HG02938 (cell line): ENCODE data around the gene RNF144A.
A peak's percentile ranks its signal among the peaks of the same experiment; 100 is the strongest.
"Not testable (repeated sequence)": the region's sequence is repeated elsewhere in the genome, so short reads cannot be mapped to it uniquely, and the experiment has no call there.

Source experiments
- ATAC-seq: cut with Tn5 transposase; IDR thresholded peaks from one replicate; pipeline ENCODE4 v1.9.1; 2021; ENCODE audit warnings: mild to moderate bottlenecking, moderate library complexity; ENCODE audit not compliant: unreplicated experiment

Gene RNF144A

DNA sequence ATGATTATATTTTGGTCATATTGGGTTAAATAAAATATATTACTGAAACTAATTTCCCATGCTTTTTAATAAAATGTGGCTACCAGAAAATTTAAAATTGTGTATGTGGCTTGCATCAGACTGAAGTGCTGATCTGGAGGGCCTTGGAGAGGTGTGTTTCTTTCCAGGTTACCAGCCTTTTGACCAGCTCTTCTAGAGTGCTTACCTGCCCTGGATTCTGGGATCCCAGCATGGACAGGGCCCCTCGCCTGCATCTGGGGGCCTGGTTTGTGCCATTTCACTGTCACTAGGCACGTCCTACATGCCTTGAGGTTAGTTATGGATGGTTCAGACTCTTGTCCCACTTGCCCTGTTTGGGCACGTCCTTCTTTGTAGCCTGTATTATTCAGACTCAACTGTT, 10.5 kb downstream of the RNF144A start:
- no peak for ATAC-seq

DNA sequence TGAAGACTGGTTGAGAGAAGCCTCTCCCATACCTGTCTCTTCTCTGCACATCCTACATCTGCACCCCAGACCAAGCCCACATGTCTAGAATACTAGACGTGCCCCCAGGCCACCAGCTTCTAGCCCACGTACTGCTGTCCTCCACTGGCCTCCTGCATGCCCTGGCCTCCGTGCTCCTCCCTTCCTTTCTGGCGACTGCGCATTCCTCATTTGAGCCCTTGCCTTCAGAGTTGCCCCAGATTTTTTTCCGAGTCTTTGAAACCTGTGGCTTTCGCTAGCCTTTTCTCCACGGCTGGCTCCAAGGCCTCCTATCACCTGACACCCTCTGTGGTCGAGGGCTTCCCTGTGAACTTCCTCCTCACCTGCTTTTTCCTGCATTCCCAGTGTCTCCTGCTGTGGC, 11.2 kb downstream of the RNF144A start:
- ATAC-seq, result no peak

DNA sequence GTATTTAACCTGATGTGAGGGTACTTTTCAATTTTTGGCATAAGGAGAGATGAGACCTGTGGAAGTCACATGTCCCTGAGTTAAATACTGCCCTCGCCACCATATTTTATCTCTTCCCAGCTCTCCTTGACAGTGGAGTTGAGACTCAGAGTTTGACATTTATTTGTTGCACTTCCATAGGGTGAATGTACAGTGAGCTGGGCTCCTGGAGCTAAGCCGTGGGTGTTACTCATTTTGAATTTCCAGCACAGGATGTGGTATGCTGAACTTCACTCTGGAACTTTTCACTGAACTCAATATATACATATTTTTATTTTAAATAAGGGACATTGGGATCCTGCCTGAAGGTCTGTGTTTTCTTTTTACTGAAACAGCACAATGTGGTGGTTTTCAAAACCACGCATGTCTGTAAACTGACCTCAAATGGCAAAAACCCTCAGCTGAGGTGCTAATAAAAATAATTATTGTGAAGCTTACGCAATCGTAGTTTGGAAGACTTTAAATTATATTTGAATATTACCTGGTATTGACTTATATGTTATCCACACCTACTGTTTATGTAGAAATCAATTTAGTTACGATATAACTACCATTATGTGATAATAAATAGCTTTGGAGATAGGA, 12.1 kb downstream of the RNF144A start:
- no peak for ATAC-seq

DNA sequence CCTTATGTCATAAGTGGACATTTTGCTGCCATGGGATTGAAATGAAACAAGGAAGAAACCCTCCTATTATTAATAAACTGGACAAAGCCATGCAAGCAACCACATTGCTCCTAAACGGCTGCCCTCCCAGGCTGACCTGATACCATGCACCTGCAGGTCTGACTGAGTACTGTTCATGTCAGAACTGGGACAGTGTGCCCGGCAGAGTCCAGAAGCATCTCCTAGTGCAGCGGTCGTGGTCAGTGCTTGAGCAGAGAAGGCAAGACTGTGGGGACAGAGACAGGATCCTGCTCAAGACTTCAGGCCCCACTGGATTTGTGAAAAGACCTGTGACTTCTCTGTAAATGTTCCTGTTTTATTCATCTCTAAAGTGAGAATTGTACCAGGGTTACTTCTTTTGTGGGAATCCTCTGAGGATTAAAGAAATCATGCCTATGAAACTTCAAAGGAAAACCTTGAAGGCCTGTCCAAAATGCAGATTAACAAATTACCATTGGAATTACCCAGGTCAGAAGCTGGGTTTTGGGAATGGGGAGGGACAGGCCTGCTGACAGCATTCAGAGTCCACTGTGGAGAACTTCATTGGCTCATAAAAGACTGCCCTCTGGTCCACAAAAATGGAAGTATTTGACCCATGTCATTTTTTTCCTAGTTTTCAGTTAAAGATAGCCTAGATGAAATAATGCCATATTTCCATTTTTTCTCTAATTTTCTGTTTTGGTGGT, 13.9 kb downstream of the RNF144A start:
- ATAC-seq, result no peak

DNA sequence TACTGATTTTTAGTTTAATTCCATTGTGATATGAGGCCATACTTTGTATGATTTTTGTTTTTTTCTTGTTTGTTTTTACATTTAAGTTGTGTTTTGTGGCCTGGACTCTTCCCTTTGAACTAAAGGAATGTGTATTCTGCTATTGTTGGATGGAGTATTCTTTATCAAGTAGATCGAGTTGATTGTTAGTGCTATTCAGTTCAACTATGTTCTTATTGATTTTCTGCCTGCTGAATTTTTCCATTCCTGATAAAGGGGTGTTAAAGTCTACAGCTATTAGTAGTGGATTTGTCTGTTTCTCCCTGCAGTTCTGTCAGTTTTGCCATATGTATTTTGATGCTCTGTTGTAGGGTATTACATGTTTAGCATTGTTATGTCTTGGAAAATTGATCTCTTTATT, 14.5 kb downstream of the RNF144A start:
- no peak for ATAC-seq

DNA sequence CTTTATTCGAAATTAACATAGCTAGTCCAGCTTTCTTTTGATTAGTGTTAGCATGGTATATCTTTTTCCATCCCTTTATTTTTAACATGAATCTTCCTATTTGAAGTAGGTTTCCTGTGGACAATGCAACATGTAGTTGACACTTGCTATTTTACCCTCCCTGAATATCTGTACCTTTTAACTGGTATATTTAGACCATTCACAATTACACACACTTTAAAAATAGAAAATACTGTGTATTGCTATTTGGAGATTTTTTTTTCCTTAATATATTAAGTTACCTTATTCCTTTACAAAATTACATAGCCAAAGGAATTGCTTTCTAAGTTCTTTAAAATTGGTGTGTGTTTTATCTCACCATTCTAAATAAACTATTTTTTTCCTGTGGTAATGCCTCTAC, 15.0 kb downstream of the RNF144A start:
- ATAC-seq, result no peak

DNA sequence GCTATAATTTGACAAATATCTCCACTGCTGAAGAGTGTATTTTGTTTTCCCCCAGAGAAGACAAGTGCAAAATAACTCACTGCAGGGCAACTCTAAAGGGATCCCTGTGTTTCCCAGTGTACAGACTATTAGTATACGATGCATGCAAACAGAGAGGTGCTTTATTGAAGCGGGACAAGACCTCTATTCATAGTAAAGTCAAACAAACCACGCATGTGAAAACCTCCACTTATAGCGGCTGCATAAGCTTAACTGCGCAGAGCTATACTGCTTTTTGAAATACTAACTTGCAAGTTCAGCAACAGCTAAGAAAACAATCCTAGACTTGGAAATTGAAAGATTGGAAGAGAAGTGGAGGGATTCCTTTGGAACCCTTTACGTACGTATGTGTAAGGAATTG, 15.6 kb downstream of the RNF144A start:
- ATAC-seq, result no peak

DNA sequence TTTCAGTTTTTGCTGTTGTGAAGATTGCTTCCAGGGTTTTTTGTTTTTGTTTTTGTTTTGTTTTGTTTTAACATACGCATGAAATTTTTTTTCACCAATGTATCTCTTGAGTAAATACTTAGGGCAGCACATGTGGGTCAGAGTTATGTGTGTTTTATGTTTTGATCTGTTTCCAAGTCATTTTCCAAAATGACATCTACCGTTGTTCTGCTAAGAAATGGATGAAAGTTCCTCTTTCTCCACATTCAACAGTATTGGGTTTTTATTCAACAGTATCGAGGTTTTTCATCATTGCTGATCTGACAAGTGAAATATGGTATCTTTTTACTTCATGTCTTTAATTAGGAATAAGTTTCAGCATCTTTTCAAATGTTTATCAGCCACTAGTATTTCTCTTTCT, 16.7 kb downstream of the RNF144A start:
- no peak for ATAC-seq

DNA sequence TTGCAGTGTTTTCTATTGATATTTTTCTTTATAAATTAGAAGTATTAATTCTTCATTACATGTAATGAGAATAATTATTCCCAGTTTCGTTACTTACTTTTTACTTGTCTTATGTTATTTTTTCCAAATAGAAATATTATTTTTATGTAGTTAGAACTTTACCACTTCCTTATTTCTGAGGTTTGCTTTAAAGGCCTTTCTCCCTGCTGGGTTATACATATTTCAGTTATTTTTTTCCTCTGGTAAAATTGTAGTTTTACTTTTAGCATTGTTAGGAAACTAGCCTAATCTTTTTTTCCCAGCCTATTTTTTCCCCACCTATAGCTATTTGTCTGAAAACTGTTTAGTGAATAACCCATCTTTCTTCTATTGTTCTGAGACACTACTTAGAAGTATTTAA, 17.1 kb downstream of the RNF144A start:
- no peak for ATAC-seq

DNA sequence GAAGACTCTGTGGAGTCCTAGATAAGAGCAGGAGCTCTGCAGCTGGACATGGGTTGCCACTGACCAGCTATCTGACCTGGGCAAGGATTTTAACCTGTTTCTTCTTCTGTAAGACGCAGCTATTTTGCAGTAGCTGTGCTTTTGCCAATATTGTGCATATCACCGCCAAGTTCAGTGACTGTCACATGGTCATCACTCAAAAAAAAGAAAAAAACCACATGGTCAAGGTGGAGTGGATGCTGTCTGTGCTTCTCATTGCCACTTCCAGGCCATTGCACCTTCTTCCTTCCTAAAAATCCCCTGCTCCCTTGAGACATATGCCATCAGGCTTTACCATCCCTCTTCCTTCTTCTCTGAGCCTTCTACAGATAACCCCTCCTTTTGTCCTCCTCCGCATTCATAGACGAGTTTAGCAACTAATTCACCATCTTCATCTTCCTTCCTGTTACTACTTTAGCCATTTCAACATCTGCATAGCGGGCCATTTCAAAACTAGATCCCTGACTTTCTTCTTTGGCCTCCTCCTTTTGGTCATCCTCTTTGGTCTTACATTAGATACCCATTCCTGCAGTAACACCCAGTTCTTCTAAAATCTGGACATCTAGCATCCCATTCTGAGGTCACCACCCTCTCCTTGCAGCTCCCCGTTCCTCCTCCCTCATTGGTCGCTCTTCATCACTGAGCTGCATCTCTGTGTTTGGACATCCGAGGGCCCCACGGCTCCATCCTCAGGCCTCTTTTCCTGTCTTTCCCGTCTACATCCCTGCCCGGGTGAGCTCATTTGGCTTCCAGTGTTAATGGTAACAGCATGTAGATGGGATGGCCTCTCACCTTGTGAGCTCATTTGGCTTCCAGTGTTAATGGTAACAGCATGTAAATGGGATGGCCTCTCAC, 17.8 kb downstream of the RNF144A start:
- no peak for ATAC-seq

DNA sequence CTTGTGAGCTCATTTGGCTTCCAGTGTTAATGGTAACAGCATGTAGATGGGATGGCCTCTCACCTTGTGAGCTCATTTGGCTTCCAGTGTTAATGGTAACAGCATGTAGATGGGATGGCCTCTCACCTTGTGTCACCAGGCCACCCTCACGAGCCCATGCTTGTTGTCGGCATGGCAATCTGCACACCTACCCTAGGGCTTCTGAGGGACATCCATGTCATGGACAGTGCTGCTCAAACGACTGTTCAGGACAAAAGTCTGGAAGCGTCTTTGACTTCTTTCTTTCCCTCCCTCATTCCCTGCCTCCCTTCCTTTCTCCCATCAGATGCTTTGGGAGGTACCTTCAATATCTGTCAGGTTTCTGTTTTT, 18.4 kb downstream of the RNF144A start:
- not testable (repeated sequence) for ATAC-seq

DNA sequence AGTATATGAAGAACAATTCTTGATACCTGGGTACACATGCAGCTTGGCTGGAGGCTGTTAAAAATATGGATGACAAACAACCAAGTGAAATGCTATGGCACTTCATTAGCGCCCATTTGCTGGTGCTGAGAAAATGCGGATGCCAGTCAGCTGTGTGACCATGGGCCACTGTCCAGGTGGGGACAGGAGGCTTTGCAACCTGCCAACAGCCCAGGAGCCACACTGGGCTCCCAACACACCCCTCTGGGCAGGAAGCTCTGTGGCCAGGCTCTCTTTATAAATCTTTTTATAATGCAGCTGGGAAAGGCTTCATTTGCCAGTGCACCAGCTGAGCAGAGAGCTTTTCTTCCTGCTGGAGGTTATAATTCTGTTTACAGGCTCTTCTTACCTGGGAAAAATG, 19.9 kb downstream of the RNF144A start:
- ATAC-seq, result no peak

DNA sequence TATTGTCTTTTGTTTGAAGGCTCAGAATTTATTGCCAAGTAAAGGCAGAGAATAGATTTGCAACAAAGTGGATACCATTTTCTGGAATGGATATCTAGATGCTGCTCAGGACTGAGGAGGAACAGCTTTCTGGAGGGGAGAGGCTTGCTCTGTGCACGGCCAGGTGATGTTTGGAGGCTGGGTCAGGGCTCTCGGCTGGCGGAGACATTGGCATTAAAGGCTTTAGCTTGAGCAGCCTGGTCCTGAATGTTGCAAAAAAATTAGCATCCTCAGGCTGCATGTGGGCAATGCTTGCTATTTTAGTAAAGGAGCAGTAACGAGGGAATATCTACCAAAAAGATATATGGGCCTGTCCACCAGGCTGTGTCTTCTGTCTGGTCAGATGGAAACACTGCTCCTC, 20.4 kb downstream of the RNF144A start:
- no peak for ATAC-seq

DNA sequence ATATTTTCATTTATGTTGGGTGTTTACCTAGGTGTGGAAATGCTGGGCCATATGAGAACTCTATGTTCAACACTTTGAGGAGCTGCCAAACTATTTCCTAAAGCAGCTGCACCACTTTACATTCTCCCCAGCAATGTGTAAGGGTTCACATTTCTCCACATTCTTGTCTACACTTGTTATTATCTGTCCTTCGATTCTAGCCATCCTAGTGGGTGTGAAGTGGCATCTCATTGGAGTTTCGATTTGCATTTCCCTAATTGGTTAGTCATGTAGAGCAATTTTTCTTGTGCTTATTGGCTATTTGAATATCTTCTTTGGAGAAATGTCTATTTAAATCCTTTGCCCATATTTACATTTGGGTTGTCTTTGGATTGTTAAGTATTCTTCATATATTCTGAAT, 21.9 kb downstream of the RNF144A start:
- ATAC-seq, result no peak

DNA sequence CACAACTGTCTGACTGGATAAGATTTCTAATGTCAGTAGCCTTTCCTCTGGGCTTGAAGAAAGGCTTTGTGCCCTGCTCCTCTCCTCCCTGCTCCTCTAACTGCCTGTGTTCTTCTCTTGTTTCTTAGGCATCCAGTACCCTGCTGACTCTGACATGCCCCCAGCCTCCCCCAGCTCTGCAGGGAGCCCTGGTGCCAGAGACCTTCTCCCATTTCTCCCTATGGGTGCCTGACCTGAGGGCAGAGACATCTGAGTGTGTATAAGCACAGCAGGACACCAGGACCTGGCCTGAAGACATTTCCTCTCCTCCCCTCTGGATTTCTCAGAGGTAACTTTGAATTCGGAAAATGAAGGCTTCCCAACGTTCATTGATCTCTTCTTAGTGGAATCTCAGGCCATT, 23.6 kb downstream of the RNF144A start:
- no peak for ATAC-seq

DNA sequence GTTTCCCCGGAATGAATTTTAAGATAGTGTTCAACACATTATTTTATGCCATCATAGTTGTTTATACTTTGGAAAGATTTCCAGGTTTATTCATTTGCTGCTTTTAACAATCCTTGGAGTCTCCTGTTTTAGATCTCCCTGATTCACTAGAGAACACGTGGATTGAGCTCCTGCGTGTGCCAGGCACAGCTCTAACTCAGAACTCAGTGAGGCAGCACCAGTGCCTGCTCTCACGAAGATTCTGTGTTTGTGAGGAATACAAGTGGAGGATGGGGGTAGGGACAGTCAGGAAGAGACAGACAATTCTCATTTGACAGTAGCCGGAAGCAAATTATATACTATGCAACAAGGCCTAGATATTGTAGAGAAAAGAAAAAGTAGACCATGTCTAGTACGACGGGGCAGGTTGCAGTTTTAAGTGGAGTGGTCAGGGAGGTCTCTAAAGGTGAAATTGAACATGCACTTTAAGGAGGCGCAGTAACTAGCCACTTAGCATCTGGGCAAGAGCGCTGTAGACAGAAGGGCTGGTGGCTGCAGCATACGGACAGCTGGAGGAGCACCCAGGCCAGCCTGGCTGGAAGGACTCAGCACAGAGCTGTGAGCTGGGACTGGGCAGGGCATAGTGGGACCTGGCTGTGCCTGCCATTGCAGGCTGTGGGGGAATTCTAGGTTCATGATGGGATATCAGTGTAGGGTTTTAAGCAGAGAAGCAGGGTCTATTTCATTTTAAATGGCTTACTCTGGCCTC, 24.3 kb downstream of the RNF144A start:
- no peak for ATAC-seq

DNA sequence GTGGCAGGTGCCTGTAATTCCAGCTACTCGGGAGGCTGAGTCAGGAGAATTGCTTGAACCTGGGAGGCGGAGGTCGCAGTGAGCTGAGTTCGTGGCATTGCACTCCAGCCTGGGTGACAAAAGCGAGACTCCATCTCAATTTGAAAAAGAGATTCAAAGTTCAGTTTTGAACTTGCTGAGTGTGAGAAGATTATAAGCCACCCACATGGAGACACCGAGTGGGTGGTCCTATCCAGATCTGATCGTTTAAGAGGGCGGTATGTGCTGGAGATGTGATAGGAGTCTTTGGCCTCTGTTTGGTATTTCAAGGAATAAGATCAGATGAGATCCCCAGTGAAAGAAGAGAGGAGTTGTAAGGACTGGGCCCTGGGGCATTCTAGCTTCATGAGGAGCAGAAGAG, 25.6 kb downstream of the RNF144A start:
- ATAC-seq, result no peak

DNA sequence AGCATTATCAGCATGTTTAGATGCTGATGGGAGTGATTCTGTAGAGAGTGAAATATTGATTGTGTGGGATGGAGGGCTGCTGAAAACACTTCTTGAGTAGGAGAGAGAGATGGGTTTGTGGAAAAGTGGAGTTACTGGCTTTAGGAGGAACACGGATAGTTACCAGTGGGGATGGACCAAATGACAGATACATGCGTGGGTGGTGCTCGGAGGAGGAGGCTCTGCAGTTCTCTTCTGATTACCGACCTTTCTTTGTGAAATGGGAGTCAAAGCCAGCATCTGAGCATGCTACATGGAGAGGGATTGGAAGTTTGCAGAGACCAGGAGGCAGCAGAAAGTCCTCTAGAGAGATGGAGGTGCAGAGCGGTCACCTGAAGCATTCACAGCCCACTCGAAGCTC, 26.3 kb downstream of the RNF144A start:
- ATAC-seq, result no peak

DNA sequence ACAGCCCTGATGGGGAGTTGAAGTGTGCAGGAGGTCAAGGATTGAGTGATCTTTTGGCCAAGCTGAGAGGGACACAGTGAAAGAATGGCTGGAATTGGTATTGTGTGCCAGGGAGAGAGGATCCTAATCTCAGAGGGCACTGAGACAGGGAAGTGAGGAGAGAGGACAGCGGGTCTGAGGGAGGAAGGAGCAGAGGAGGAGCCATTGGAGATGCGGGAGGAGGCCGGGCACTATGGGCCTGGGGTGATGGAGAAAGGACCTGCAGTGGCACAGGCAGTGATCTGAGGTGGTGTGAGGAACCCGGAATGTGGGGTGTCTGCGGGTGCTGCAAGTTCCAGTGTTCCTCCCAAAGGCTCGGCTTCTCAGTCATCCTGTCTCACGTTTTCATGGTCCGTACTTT, 26.8 kb downstream of the RNF144A start:
- ATAC-seq, result no peak

DNA sequence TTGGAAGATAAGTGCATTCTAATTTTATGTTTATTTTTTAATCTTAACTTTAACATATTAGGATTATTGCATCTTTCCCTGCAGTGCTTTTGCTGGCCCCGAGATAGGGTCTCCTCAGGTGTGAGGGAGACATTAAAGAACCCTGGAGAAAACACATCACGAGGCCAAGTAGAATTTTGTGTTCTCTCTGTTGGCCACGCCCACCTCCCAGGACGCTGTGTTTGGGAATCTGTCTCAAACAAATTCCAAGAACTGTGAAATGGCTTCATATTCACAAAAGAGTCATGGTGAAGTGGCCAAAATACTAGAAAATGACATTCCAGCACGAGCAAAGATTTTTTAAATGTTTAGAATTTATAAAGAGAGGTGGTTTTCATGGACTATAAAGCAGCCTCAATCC, 27.3 kb downstream of the RNF144A start:
- no peak for ATAC-seq

DNA sequence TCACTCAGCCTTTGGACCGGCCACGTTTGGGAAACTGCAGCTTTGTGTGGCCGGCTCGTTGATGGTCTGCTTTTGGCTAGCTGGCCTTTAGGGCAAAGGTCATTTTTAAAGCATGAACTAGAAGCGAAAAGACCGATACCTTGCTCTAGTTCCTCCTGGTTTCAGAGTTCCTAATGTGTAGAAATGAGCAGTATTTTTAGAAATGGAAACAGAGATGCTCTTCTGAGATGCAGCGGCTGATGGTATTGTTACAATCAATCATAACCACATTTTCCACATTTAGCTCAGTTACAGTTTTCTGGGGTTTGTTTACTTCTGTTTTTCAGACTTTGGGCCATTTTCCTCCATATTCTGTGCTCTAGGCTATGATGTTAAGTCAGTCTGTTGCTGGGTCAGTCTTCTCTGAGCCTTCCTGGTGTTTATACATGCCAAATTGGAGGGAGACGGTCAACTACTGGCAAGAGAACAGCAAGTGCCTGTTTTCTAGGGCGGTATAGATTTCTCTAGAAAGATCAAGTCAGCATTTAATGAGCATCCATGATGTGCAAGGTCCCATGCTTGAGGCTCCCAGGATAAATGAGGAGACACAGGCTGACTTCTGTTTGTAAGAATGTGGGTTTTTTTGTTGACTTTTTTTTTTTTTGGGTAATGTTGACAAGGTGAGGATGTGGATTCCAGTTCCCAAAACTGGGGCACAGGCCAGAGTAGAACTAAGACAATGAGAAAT, 28.0 kb downstream of the RNF144A start:
- peak; percentile 95 for ATAC-seq
